Retinal pigment epithelial cell (primary cell): Measurements from ENCODE around the gene VPS45.

ENCODE experiments used
- DNase-seq: peaks from one replicate; pipeline ENCODE4 v3.0.0-alpha.2; 2010; ENCODE audit warnings: low read depth
- H3K4me3 ChIP-seq: 2 replicates; pipeline ENCODE4 v1.5.1; 2011; ENCODE audit warnings: mild to moderate bottlenecking, low read length, control low read depth, moderate library complexity
- TF ChIP-seq, protein P1 (sequence below): conservative IDR thresholded peaks from 2 replicates; pipeline ENCODE4 v1.5.1; 2011; ENCODE audit warnings: low read depth, low read length, control low read depth, inconsistent platforms

The VPS45 gene

DNA sequence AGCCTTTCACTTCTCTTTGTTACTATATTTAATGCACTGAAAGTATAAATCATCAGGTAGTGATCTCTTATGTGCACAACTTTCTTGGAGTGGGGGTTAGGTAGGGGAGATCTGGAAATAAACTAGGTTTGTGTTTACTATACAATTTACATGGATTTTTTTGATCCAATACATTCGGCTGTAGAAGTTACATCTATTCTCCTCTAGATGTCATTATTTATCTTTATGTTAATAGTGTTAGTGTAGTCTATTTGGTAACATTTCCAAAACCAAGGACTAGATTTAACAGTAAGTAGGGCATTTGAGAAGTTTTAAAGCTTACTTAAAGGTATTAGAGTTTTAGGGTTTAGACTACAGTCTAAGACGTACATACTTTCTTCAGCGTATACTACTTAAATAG is 5.4 kb downstream of the VPS45 start:
- TF ChIP-seq, protein P1, sequence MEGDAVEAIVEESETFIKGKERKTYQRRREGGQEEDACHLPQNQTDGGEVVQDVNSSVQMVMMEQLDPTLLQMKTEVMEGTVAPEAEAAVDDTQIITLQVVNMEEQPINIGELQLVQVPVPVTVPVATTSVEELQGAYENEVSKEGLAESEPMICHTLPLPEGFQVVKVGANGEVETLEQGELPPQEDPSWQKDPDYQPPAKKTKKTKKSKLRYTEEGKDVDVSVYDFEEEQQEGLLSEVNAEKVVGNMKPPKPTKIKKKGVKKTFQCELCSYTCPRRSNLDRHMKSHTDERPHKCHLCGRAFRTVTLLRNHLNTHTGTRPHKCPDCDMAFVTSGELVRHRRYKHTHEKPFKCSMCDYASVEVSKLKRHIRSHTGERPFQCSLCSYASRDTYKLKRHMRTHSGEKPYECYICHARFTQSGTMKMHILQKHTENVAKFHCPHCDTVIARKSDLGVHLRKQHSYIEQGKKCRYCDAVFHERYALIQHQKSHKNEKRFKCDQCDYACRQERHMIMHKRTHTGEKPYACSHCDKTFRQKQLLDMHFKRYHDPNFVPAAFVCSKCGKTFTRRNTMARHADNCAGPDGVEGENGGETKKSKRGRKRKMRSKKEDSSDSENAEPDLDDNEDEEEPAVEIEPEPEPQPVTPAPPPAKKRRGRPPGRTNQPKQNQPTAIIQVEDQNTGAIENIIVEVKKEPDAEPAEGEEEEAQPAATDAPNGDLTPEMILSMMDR, result no peak
- DNase-seq, result no peak
- H3K4me3 ChIP-seq, result no peak overlapping the region

DNA sequence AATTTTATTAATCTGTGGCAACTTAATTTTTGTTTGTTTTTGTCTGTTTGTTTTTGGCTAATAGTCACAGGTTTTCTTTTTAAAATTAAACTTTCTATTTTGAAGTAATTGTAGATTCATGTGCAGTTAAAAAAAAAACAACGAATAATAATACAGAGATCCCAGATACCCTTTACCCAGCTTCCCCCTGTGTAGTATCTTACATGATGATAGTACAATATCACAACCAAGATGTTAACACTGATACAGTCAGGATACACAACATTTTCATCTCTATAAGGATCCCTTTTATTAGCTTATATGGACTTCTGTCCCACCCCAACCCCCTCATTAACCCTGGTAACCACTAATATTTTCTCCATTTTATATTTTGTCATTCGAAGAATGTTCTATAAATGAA is 5.9 kb downstream of the VPS45 start:
- TF ChIP-seq, protein P1, result no peak
- no peak overlapping the region for H3K4me3 ChIP-seq
- DNase-seq, result no peak

DNA sequence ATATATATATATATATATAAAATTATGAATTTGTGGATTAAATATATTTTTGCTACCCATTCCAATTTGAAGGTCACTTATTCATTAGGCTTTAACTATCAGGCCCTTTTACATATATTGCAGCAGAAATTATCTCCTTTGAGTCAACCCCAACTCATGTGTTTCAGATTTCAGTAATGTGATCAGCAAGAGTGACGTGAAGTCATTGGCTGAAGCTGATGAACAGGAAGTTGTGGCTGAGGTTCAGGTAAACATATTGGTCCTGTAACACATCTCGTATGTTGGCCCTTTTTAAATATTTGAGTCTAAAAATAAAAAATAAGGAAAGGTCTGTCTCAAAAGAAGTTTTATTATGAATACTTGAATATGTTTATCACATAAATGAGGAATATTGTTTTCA is 8.5 kb downstream of the VPS45 start:
- TF ChIP-seq, protein P1, result no peak
- no peak for DNase-seq
- no peak overlapping the region for H3K4me3 ChIP-seq

DNA sequence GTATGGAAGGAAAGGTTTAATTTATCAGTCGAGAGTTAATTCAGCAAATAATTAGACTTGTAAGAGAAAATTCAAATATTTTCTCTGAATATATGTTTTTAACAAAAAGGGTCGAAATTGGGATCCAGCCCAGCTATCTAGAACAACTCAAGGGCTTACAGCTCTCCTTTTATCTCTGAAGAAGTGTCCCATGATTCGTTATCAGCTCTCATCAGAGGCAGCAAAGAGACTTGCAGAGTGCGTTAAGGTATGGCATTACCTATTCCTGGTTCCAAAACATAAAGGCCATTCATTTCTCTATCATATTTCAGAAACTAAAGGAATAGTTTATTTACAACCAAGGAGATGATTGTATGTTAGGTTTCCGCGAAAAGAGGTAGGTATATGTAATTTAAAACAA is 9.4 kb downstream of the VPS45 start:
- DNase-seq, result no peak
- no peak overlapping the region for H3K4me3 ChIP-seq
- TF ChIP-seq, protein P1, result no peak

DNA sequence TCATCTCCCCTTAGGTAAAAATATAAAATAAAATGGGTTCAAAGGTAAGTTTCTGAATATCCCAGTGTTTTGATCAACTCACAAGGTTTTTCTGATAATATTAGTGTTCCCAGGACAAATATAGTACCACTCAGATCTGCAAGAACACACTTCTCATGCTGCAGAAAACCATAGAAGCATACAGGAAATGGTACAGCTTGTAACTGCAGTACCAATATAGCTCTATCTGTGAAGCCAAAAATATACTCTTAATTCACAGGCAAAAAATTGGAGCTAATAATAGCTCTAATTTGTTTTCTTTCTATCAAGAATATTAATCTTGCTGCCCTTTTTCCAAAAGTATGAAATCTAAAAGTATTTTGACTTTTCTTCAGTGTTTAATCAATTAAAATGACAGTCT is 13.2 kb downstream of the VPS45 start:
- no peak overlapping the region for H3K4me3 ChIP-seq
- DNase-seq, result no peak
- TF ChIP-seq, protein P1, result no peak

DNA sequence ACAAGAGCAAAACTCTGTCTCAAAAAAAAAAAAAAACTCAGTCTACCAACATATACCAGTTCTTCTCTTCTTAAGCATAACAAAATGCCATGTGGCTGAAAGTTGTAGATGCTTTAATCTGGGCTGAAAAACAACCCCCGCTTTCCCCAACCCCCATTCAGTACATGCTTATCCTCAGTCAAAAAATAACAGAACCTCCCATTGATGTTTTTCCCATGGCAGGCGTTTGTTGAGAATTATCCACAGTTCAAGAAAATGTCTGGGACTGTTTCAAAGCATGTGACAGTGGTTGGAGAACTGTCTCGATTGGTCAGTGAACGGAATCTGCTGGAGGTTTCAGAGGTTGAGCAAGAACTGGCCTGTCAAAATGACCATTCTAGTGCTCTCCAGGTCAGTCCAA is 14.9 kb downstream of the VPS45 start:
- TF ChIP-seq, protein P1, result no peak
- no peak for DNase-seq

DNA sequence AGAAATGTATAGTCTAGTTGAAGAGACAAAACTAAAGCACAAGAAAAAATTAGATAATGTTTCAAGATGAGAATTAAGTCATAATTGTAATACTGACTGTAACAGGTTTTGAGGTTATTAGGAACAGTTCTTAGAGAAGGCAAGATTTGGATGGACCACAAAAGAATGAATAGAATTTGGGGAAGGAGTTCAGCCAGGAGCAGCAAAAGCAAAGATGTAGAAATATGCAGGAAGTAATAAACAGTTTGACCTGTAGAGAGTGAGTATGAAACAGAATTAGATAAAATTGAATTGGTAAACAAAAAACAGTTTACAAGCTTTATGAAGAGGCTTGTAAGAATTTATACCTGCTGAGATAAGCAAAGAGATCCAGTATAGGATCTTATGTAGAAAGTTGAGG is 16.3 kb downstream of the VPS45 start:
- TF ChIP-seq, protein P1, result no peak
- no peak overlapping the region for H3K4me3 ChIP-seq
- no peak for DNase-seq

More for the DNA sequence above, 14.9 kb downstream of the VPS45 start:
- H3K4me3 ChIP-seq, result no peak overlapping the region
